GM10266 (cell line): ENCODE data around the gene LRRC32.

Source experiments
- DNase-seq: peaks from one replicate; pipeline ENCODE4 v3.0.0; 2012; ENCODE audit errors: extremely low spot score
- CTCF ChIP-seq: IDR thresholded peaks from 2 replicates; pipeline ENCODE4 v1.5.1; 2012; ENCODE audit warnings: mild to moderate bottlenecking, low read depth; ENCODE audit not compliant: control insufficient read depth, insufficient read depth; ENCODE audit errors: missing control alignments

LRRC32 gene

GRCh38 chr11:76685237-76685636 lies 14.7 kb upstream of the LRRC32 start:
- TF ChIP-seq CTCF = no peak
- DNase-seq = no peak

GRCh38 chr11:76684516-76684915 lies 14.0 kb upstream of the LRRC32 start:
- TF ChIP-seq CTCF = no peak
- DNase-seq = no peak

GRCh38 chr11:76683161-76684095 lies 12.9 kb upstream of the LRRC32 start:
- TF ChIP-seq CTCF = no peak
- DNase-seq = no peak

- no peak for DNase-seq
- TF ChIP-seq CTCF = no peak
Measured at GRCh38 chr11:76682684-76683083, 12.1 kb upstream of the LRRC32 start.

- no peak for TF ChIP-seq CTCF
- no peak for DNase-seq
Measured at GRCh38 chr11:76682106-76682505, 11.6 kb upstream of the LRRC32 start.

GRCh38 chr11:76680518-76681425 lies 10.2 kb upstream of the LRRC32 start:
- peak; percentile 85 for TF ChIP-seq CTCF
- DNase-seq = peak; percentile 77
